Measurements from ENCODE around the gene BTBD9.

- no peak for TF ChIP-seq CTCF (IDR thresholded peaks at IDR 0.05)
- TF ChIP-seq POLR2A (IDR thresholded peaks at IDR 0.05), result no peak
These were observed 21.9 kb downstream of the BTBD9 start for GRCh38 chr6:38617856-38618255.

Data from Peyer's patch (tissue), 4 donors.